Naive thymus-derived CD8-positive, alpha-beta T cell (primary cell): ENCODE data around the gene HSD17B1. TPM values are rescaled to one million over a fixed set of nuclear protein-coding genes. Genes with fewer than 3 reads are reported as not detected.

Experiments
- ATAC-seq, 2 donors: fragments of 150-1000 bp; cut with Tn5 transposase in 1 of 2; sonication (Bioruptor Pico), chemical (Tn5 transposase) in 1 of 2; 1 replicate in 1 of 2; 2 replicates in 1 of 2; pipeline ENCODE4 v1.10.0; 2021; ENCODE audit warnings: mild to moderate bottlenecking in 2 of 2, moderate library complexity in 2 of 2
- POLR2A ChIA-PET: fragments of 350-600 bp; sonication (Branson Sonifier 250); formaldehyde crosslinking; loops from one replicate; lab custom pipeline; 2021; ENCODE audit warnings: antibody characterized with exemption; lab: Charles Lee
- DNase-seq, 10 donors: peaks; one replicate each; pipeline versions ENCODE4 v3.0.0 to v3.0.0-alpha.2; 2020 to 2022
- H3K27ac Mint-ChIP-seq, 10 donors: one replicate each; pipeline ENCODE4 v1.8.0; 2020 to 2022; ENCODE audit warnings: mild to moderate bottlenecking in 10 of 10, mixed read lengths in 10 of 10, moderate library complexity in 4 of 10, inconsistent platforms in 1 of 10
- H3K27me3 Mint-ChIP-seq, 5 donors: one replicate each; pipeline ENCODE4 v1.8.0; 2021 to 2022; ENCODE audit warnings: mixed read lengths in 5 of 5
- H3K36me3 Mint-ChIP-seq, 3 donors: one replicate each; pipeline ENCODE4 v1.8.0; 2020 to 2022; ENCODE audit warnings: mixed read lengths in 3 of 3, mild to moderate bottlenecking in 2 of 3, inconsistent platforms in 1 of 3
- H3K4me1 Mint-ChIP-seq, 4 donors: one replicate each; pipeline ENCODE4 v1.8.0; 2021 to 2022; ENCODE audit warnings: mixed read lengths in 4 of 4
- H3K4me3 Mint-ChIP-seq, 10 donors: one replicate each; pipeline ENCODE4 v1.8.0; 2020 to 2022; ENCODE audit warnings: mild to moderate bottlenecking in 10 of 10, mixed read lengths in 10 of 10, moderate library complexity in 6 of 10, inconsistent platforms in 1 of 10
- H3K9me3 Mint-ChIP-seq, 9 donors: one replicate each; pipeline ENCODE4 v1.8.0; 2020 to 2022; ENCODE audit warnings: mixed read lengths in 9 of 9, mild to moderate bottlenecking in 3 of 9, inconsistent platforms in 1 of 9, moderate library complexity in 1 of 9
- polyA plus RNA-seq, 3 donors: library from polyadenylated mRNA; unstranded; fragments of 300-500 nt; fragmentation: Illumina TruSeq; gene quantifications; one replicate each; pipeline ENCODE4 v1.2.3, GENCODE V29; 2021
- total RNA-seq, 8 experiments: library from RNA in 2 of 8; stranded (reverse) in 2 of 8; gene quantifications; one replicate each; pipeline ENCODE4 v1.2.3 and lab custom pipeline; 2021 to 2026

HSD17B1 gene
- total and polyA plus RNA-seq, 5 experiments from 2014 or later, result 0.18 to 2.1 (median 0.98) TPM

- H3K27ac Mint-ChIP-seq, result peak overlapping the region in 7 of 10 donors; percentile 56 to 92 (median 84)
- POLR2A ChIA-PET, result interaction anchor here (1.0 kb wide), 1 partner anchor 9 kb away, joined by 5 read pairs; no protein-coding TSS in a partner anchor
- peaks cover 0 to 10% (median 4%) of the 10 kb centered on the region in 3 donors for H3K36me3 Mint-ChIP-seq
- H3K4me1 Mint-ChIP-seq, result peaks cover 21 to 52% (median 49%) of the 10 kb centered on the region in 4 donors
- H3K9me3 Mint-ChIP-seq, result no peaks in the 10 kb centered on the region
- ATAC-seq (no peak), DNase-seq (no peak)
- H3K4me3 Mint-ChIP-seq, result peak overlapping the region; percentile 61 to 94 (median 90)
- H3K27me3 Mint-ChIP-seq, result no peaks in the 10 kb centered on the region
These were observed 10.8 kb downstream of the HSD17B1 start for GRCh38 chr17:42563543-42563942.

GRCh38 chr17:42563950-42564349, 11.2 kb downstream of the HSD17B1 start:
- Mint-ChIP-seq H3K36me3 (peaks cover 0 to 14% (median 4%) of the 10 kb centered on the region in 3 donors), H3K4me1 (peaks cover 23 to 56% (median 53%) of the 10 kb centered on the region in 4 donors), H3K4me3 (peak overlapping the region; percentile 61 to 94 (median 90)), H3K27me3 (no peaks in the 10 kb centered on the region), H3K9me3 (no peaks in the 10 kb centered on the region), H3K27ac (peak overlapping the region in 6 of 10 donors; percentile 56 to 92 (median 86))
- no peak for DNase-seq
- no peak for ATAC-seq
- POLR2A ChIA-PET, result interaction anchor here (1.0 to 5.0 kb wide), 2 partner anchors 10 to 14 kb away, joined by 5 to 41 read pairs; partner anchors contain the start of gene PSMC3IP

- POLR2A ChIA-PET, result interaction anchor here (0.5 to 5.0 kb wide), 4 partner anchors 13 to 378 kb away, joined by 3 to 41 read pairs (median 4); partner anchors contain the start of gene PSMC3IP
- H3K36me3 Mint-ChIP-seq, result peaks cover 0 to 23% (median 4%) of the 10 kb centered on the region in 3 donors
- H3K4me3 Mint-ChIP-seq, result peak overlapping the region in 6 of 10 donors; percentile 20 to 69 (median 38)
- H3K27ac Mint-ChIP-seq, result peak overlapping the region in 6 of 10 donors; percentile 9 to 89 (median 54)
- H3K4me1 Mint-ChIP-seq, result peaks cover 21 to 65% (median 58%) of the 10 kb centered on the region in 4 donors
- H3K27me3 Mint-ChIP-seq, result no peaks in the 10 kb centered on the region
- ATAC-seq (no peak), DNase-seq (no peak)
- no peaks in the 10 kb centered on the region for H3K9me3 Mint-ChIP-seq
These were observed 12.2 kb downstream of the HSD17B1 start for GRCh38 chr17:42564815-42565522.

GRCh38 chr17:42565523-42566214, 12.9 kb downstream of the HSD17B1 start:
- H3K4me1 Mint-ChIP-seq, result peaks cover 21 to 67% (median 57%) of the 10 kb centered on the region in 4 donors
- peaks cover 0 to 30% (median 4%) of the 10 kb centered on the region in 3 donors for H3K36me3 Mint-ChIP-seq

GRCh38 chr17:42566215-42566882, 13.6 kb downstream of the HSD17B1 start:
- Mint-ChIP-seq H3K4me3 (peak overlapping the region; percentile 86 to 99 (median 94)), H3K27ac (peak overlapping the region; percentile 85 to 99 (median 94)), H3K36me3 (peaks cover 0 to 37% (median 4%) of the 10 kb centered on the region in 3 donors), H3K4me1 (peaks cover 21 to 68% (median 56%) of the 10 kb centered on the region in 4 donors), H3K27me3 (no peaks in the 10 kb centered on the region), H3K9me3 (no peaks in the 10 kb centered on the region)
- POLR2A ChIA-PET, result interaction anchor here (1.0 to 5.0 kb wide), 9 partner anchors 12 to 795 kb away, joined by 3 to 41 read pairs (median 10); partner anchors contain the start of genes NAGLU, PSMC3IP, RETREG3 and TUBG1
- DNase-seq (peak in 1 of 10 donors; percentile 64), ATAC-seq (no peak)

More at GRCh38 chr17:42565523-42566214, 12.9 kb downstream of the HSD17B1 start:
- Mint-ChIP-seq H3K27me3 (no peaks in the 10 kb centered on the region), H3K4me3 (peak overlapping the region in 7 of 10 donors; percentile 34 to 99 (median 90)), H3K27ac (peak overlapping the region in 6 of 10 donors; percentile 85 to 99 (median 90)), H3K9me3 (no peaks in the 10 kb centered on the region)
- DNase-seq (peak in 1 of 10 donors; percentile 48), ATAC-seq (no peak)
- POLR2A ChIA-PET, result interaction anchor here (0.5 to 5.0 kb wide), 6 partner anchors 11 to 379 kb away, joined by 3 to 41 read pairs (median 8); partner anchors contain the start of gene PSMC3IP

GRCh38 chr17:42566883-42567573, 14.3 kb downstream of the HSD17B1 start, which contains the start of gene MLX:
Gene MLX, plus strand, starts transcription at chr17:42567100. Its CDS starts 25 bp downstream, at chr17:42567125.
- H3K9me3 Mint-ChIP-seq, result no peaks in the 10 kb centered on the region
- H3K36me3 Mint-ChIP-seq, result peaks cover 0 to 44% (median 5%) of the 10 kb centered on the region in 3 donors
- peak within 1 kb of the TSS; percentile 86 to 99 (median 94) for H3K4me3 Mint-ChIP-seq
- H3K27me3 Mint-ChIP-seq, result no peaks in the 10 kb centered on the region
- H3K27ac Mint-ChIP-seq, result peak within 1 kb of the TSS; percentile 85 to 99 (median 94)
- peaks cover 19 to 61% (median 51%) of the 10 kb centered on the region in 4 donors for H3K4me1 Mint-ChIP-seq
- DNase-seq (peak; percentile 85 to 95 (median 92)), ATAC-seq (peak; percentile 76 to 81)
- POLR2A ChIA-PET, result interaction anchor here (0.9 to 5.0 kb wide), 12 partner anchors 11 to 794 kb away, joined by 3 to 41 read pairs (median 6); partner anchors contain the start of genes NAGLU, PSMC3IP, RETREG3 and RPL27

GRCh38 chr17:42568341-42569111, 15.8 kb downstream of the HSD17B1 start:
- H3K4me1 Mint-ChIP-seq, result peaks cover 15 to 52% (median 38%) of the 10 kb centered on the region in 4 donors
- no peaks in the 10 kb centered on the region for H3K9me3 Mint-ChIP-seq
- H3K27ac Mint-ChIP-seq, result peak overlapping the region in 8 of 10 donors; percentile 22 to 94 (median 56)
- POLR2A ChIA-PET, result interaction anchor here (1.1 to 5.0 kb wide), 4 partner anchors 9 to 22 kb away, joined by 3 to 41 read pairs (median 12); partner anchors contain the start of gene PSMC3IP
- peak overlapping the region; percentile 27 to 98 (median 62) for H3K4me3 Mint-ChIP-seq
- no peaks in the 10 kb centered on the region for H3K27me3 Mint-ChIP-seq
- DNase-seq (no peak), ATAC-seq (no peak)
- H3K36me3 Mint-ChIP-seq, result peaks cover 0 to 58% (median 10%) of the 10 kb centered on the region in 3 donors

- Mint-ChIP-seq H3K27me3 (no peaks in the 10 kb centered on the region), H3K4me1 (peaks cover 14 to 42% (median 33%) of the 10 kb centered on the region in 4 donors), H3K36me3 (peaks cover 0 to 73% (median 7%) of the 10 kb centered on the region in 3 donors), H3K9me3 (no peaks in the 10 kb centered on the region), H3K4me3 (no peak overlapping the region), H3K27ac (no peak overlapping the region)
- POLR2A ChIA-PET, result no interaction called here
- no peak for ATAC-seq
- DNase-seq, result no peak
These were observed 18.9 kb downstream of the HSD17B1 start for GRCh38 chr17:42571435-42572225.

- POLR2A ChIA-PET, result interaction anchor here (0.6 kb wide), 1 partner anchor 35 kb away, joined by 3 read pairs; no protein-coding TSS in a partner anchor
- Mint-ChIP-seq H3K4me3 (no peak overlapping the region), H3K4me1 (peaks cover 14 to 45% (median 36%) of the 10 kb centered on the region in 4 donors), H3K27me3 (no peaks in the 10 kb centered on the region), H3K9me3 (no peaks in the 10 kb centered on the region), H3K27ac (peak overlapping the region in 4 of 10 donors; percentile 0 to 89 (median 80)), H3K36me3 (peaks cover 0 to 68% (median 7%) of the 10 kb centered on the region in 3 donors)
- ATAC-seq, result no peak
- no peak for DNase-seq
These were observed 20.4 kb downstream of the HSD17B1 start for GRCh38 chr17:42573095-42573494.

GRCh38 chr17:42574463-42574862, 21.7 kb downstream of the HSD17B1 start:
- Mint-ChIP-seq H3K27ac (peak overlapping the region in 2 of 10 donors; percentile 1 to 27), H3K36me3 (peaks cover 0 to 59% (median 7%) of the 10 kb centered on the region in 3 donors), H3K27me3 (no peaks in the 10 kb centered on the region), H3K4me1 (peaks cover 12 to 43% (median 32%) of the 10 kb centered on the region in 4 donors), H3K9me3 (no peaks in the 10 kb centered on the region), H3K4me3 (no peak overlapping the region)
- ATAC-seq, result no peak
- DNase-seq, result no peak
- POLR2A ChIA-PET, result interaction anchor here (0.6 kb wide), 2 partner anchors 98 to 332 kb away, joined by 4 to 5 read pairs; no protein-coding TSS in a partner anchor
